H1 (cell line): ENCODE data around the gene CMSS1.

Source experiments
- CHD2 ChIP-seq: IDR thresholded peaks from 2 replicates; pipeline ENCODE4 v1.6.1; 2012; ENCODE audit warnings: low read length, improper control_type of control experiment
- EZH2 ChIP-seq: fragments of 200-600 bp; sonication (generic); IDR thresholded peaks from 2 replicates; pipeline ENCODE4 v1.7.1; 2012; ENCODE audit warnings: low read depth, mild to moderate bottlenecking, moderate library complexity, low read length, inconsistent platforms; ENCODE audit not compliant: severe bottlenecking
- FOSL1 ChIP-seq: IDR thresholded peaks from 2 replicates; pipeline ENCODE4 v1.6.1; 2011; ENCODE audit warnings: mild to moderate bottlenecking, low read depth, low read length, moderate library complexity; ENCODE audit not compliant: insufficient read depth
- JUN ChIP-seq: IDR thresholded peaks from 2 replicates; pipeline ENCODE4 v1.6.1; 2011; ENCODE audit warnings: low read depth, mild to moderate bottlenecking, improper control_type of control experiment, low read length
- POLR2A ChIP-seq, 2 experiments: IDR thresholded peaks; 1 replicate in 1 of 2; 2 replicates in 1 of 2; pipeline ENCODE4 v1.6.1; 2011; ENCODE audit warnings: low read depth in 2 of 2, low read length in 2 of 2, mild to moderate bottlenecking in 2 of 2; ENCODE audit errors: control extremely low read depth in 1 of 2
- RFX5 ChIP-seq: IDR thresholded peaks from 2 replicates; pipeline ENCODE4 v1.6.1; 2011; ENCODE audit warnings: low read depth, low read length, improper control_type of control experiment, borderline replicate concordance
- RXRA ChIP-seq: IDR thresholded peaks from 2 replicates; pipeline ENCODE4 v1.6.1; 2011; ENCODE audit warnings: low read depth, mild to moderate bottlenecking, low read length, moderate library complexity; ENCODE audit not compliant: insufficient read depth
- SIRT6 ChIP-seq: IDR thresholded peaks from one replicate; pipeline ENCODE4 v1.7.1; 2012; ENCODE audit warnings: low read length, inconsistent platforms
- TF ChIP-seq, protein P1 (sequence below), 3 experiments: IDR thresholded peaks; 1 replicate in 2 of 3; 2 replicates in 1 of 3; pipeline versions ENCODE4 v1.5.1 to v1.6.1; 2011; ENCODE audit warnings: low read length in 3 of 3, mild to moderate bottlenecking in 3 of 3, inconsistent platforms in 2 of 3, low read depth in 1 of 3, moderate library complexity in 1 of 3; ENCODE audit not compliant: insufficient read depth in 1 of 3; ENCODE audit errors: control extremely low read depth in 1 of 3

DNA sequence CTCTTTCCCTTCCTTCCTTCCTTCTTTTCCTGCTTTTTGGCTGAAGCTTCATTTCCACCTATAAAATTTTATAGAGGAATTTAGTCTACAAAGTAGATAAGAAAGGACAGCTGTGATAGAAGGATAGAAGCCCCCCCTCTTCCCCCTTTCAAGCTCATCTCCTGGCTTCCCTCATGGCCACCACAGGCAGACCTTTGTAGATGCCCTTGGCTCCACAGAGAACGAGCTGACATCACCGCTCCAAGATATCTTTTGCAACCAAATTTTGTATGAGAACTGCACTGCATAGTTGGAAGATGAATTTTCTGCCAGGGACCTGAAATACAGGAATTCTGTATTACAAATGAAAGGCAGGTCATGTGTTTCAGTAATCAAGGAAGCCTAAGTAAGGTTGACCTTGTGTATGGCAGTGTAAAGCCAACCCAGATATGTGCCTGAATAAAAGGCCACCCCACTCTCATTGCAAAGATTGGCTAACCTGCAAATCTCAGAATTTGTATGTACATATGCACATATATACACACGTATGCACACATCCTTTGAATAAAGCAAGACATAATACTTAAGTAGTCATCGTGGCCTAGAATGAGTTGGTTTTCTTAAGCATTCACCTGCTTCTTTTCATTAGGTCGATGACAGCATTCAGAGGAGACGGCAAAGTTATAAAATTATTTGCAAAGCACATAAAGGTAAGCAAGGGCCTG is 353.7 kb downstream of the CMSS1 start:
- TF ChIP-seq RFX5 (no peak), SIRT6 (no peak), POLR2A (IDR thresholded peaks at IDR 0.05; ENCODE audit: control extremely low read depth in 1 of 2, low read depth in 2 of 2, low read length in 2 of 2) (no peak), RXRA (no peak), JUN (no peak), CHD2 (no peak), EZH2 (no peak), FOSL1 (no peak)
- TF ChIP-seq, protein P1, sequence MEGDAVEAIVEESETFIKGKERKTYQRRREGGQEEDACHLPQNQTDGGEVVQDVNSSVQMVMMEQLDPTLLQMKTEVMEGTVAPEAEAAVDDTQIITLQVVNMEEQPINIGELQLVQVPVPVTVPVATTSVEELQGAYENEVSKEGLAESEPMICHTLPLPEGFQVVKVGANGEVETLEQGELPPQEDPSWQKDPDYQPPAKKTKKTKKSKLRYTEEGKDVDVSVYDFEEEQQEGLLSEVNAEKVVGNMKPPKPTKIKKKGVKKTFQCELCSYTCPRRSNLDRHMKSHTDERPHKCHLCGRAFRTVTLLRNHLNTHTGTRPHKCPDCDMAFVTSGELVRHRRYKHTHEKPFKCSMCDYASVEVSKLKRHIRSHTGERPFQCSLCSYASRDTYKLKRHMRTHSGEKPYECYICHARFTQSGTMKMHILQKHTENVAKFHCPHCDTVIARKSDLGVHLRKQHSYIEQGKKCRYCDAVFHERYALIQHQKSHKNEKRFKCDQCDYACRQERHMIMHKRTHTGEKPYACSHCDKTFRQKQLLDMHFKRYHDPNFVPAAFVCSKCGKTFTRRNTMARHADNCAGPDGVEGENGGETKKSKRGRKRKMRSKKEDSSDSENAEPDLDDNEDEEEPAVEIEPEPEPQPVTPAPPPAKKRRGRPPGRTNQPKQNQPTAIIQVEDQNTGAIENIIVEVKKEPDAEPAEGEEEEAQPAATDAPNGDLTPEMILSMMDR (IDR thresholded peaks at IDR 0.05; ENCODE audit: control extremely low read depth in 1 of 3, insufficient read depth in 1 of 3, low read depth in 1 of 3, low read length in 3 of 3): no peak
